GM18498 (cell line): ENCODE measurements around the gene PAQR5.

Source experiments
- ATAC-seq: cut with Tn5 transposase; IDR thresholded peaks from one replicate; pipeline ENCODE4 v1.9.1; 2021; ENCODE audit warnings: mild to moderate bottlenecking, moderate library complexity; ENCODE audit not compliant: unreplicated experiment

PAQR5 gene

DNA sequence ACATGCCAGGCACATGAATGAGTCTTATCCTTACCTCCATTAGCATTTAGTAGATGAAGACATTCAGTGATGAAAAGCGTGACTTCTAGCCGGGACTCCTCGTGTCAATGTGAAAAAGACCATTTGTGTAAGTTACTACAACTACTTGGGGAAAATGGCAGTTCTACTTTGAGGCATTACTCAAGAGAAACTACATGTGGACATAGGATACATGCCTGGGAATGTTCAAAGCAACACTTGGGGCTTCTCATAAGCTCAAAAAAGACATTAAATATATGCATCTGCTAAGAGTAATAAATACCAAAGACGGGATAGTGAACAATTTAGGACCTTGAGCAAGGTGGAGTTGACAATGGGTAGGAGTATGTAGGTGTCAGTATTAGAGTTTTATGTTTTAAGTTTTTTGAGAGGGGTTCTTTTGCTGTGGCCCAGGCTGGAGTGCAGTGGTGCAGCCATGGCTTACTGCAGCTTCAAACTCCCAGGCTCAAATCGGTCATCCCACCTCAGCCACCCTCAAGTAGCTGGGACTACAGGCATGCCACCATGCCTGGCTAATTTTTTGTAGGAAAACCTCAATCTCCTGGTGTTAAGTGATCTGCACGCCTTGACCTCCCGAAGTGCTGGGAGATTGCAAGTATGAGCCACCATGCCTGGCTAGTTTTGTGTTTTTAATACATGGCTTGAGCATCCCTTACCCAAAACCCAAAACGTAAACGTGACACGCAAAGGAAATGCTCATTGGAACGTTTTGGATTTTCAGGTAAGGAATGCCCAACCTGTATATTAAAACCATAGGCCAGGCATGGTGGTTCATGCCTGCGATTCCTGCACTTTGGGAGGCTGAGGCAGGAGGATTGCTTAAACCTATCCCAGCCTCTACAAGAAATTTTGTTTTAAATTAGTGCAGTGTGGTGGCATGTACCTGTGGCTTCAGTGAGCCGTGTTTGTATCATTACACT lies 157.8 kb downstream of the PAQR5 start:
- ATAC-seq = no peak
